Stimulated activated CD8-positive, alpha-beta memory T cell treated with anti-CD3 and anti-CD28 coated beads, Interleukin-4, amount 100 ng/mL, for 24 hours (primary cell): ENCODE results near the gene CCRL2.
"Not testable (repeated sequence)": the region's sequence is repeated elsewhere in the genome, so short reads cannot be mapped to it uniquely, and the experiment has no call there.

Experiments
- DNase-seq: peaks from one replicate; pipeline ENCODE4 v3.0.0-alpha.2; 2020; ENCODE audit warnings: low read depth

The CCRL2 gene

GRCh38 chr3:46380471-46381221, 26.4 kb upstream of the CCRL2 start:
- no peak for DNase-seq

DNA sequence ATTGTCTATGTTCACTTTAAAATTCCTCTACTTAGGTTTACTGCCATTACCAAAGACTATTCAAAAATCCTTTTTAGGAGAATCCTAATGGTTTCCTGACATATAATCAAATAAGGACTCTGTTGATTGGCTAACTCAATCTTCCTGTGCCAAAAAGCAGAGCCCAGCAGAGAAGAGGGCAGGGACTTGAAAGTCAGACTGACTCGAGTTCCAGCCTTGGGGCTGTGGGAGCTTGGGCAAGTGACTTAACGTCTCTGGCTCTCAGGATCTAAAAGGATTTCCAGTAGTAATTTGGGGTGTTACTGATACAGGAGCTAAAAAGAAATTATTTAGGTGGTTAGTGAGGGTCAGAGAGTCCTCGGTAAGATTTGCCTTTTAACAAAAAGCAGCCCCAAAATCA, 25.4 kb upstream of the CCRL2 start:
- DNase-seq = no peak

- DNase-seq = no peak
Measured at GRCh38 chr3:46383211-46383950, 23.7 kb upstream of the CCRL2 start.

GRCh38 chr3:46383951-46384330, 23.1 kb upstream of the CCRL2 start:
- DNase-seq = no peak

DNA sequence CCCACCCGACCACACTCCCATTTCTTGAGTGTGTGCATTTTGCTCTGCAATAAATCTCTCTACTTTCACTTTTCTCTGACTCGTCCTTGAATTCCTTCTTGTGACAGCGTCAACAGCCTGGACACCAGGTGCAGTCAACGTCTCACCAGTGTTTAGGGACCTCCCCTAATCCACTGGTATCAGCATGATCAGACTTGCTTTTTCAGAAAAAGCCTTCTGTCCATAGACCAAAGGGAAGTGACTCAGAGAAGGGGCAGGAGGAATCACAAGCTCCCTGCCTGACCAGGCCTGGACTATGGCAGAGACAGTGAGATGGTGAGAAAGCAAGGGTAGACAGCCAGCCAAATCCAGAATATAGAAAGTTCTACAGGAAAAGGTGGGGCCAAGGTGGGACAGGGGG, 20.9 kb upstream of the CCRL2 start:
- DNase-seq = no peak

DNA sequence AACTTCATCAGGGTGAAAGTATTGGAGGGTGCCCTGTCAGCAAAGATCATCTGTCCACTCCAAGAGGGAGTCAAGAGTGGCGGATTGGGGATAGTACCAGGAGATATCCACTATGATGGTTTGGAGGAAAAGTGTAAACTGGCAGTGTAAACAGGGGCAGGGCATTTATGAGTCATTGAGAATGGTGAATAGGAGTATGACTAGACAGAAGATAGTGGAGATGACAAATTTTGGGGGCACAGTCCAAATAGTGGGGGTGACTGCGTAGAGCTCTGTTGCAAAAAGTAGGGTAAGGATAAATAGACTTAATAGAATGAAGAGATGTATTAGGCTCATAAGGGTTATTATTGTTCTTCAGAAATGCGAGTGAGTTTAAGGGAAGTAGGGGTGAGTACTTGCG, 18.2 kb upstream of the CCRL2 start:
- not testable (repeated sequence) for DNase-seq

DNA sequence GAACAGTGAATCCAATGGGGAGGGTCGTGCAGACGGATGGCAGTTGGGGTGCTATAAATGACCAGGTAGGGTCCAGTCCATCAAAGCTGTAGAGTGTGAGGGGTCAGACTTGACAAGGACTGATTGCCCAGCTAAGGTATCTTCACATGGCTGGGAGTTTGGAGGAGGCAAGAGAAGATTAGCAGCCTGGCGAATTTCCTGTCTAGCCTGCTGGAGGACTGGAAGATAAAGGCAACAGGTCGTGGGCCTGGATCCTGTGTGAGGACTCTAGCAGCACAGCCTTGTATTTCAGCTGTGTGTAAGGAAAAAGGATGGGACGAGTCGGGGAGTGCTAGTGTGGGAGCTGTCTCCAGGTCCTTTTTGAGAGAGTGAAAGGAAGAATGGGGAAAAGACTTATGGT, 17.8 kb upstream of the CCRL2 start:
- no peak for DNase-seq

DNA sequence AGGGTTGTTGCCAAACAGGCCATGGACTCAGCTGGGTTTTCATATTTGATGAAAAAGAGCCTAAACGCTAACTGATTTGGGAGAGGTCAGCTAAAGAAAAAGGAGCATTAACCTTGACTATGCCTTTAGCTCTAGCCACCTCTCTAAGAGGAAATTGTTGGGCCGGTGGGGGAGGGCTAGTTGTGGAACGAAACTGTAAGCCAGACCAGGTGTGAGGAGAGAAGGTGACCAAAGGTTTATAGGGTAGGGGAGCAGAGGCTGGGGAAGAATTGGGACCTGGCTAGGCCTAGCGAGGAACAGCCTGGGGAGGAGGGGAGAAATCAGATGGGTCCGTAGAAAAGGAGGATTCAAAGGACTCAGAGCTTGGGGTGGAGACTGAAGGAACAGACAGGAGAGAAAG, 15.5 kb upstream of the CCRL2 start:
- DNase-seq = not testable (repeated sequence)

DNA sequence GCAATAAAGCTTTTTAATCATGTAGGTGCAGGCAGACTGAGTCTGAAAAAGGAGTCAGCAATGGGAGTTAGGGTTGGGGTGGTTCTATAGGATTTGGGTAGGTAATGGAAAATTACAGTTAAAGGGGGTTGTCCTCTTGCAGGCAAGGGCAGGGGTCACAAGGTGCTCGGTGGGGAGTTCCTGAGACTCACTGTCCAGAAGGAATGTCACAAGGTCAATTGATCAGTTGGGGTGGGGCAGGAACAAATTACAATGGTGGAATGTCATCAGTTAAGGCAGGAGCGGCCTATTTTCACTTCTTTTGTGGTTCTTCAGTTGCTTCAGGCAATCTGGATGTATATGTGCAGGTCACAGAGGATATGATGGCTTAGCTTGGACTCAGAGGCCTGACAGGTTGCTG, 14.0 kb upstream of the CCRL2 start:
- DNase-seq = no peak

DNA sequence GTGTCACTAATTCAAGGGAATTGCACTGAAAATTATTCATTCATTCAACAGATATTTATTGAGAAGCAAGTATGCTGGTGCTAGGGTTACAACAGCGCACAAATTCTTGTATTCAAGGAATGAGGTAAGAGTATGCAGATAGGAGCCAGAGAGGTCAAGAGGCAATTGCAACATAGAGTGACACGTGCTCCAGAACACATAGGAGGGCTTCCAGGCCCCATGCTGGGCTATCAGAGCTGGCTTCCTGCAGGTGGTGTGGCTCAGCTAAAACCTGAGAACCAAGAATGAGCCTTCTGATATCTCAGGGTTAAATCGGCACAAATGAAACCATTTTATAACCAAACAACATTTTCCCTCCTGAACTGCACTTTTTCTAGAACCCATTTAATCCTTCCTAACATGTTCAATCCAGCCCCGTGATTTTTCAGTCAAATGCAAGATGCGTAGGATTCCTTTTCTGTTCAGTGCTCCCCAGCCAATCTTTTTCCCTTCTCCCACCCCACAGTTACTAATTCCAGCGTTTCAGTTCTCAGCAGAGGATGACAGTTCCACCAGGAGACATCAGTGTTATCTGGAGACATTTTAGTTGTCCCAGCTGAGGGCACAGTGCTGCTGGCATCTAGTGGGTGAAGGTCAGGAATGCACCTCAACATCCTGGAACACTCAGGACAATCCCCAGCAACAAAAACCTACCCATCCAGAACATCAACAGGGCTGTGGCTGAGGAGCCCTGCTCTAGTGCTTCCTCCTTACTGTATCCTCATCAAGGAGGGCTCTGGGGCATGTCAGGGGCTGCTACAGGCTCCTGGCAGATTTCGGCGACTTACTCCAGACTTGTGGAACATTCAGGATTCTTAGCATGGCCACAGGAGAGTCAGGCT, 13.3 kb upstream of the CCRL2 start:
- DNase-seq = no peak

- DNase-seq = no peak
Measured at GRCh38 chr3:46395210-46395661, 11.8 kb upstream of the CCRL2 start.

GRCh38 chr3:46395766-46396530, 11.1 kb upstream of the CCRL2 start:
- DNase-seq = no peak

DNA sequence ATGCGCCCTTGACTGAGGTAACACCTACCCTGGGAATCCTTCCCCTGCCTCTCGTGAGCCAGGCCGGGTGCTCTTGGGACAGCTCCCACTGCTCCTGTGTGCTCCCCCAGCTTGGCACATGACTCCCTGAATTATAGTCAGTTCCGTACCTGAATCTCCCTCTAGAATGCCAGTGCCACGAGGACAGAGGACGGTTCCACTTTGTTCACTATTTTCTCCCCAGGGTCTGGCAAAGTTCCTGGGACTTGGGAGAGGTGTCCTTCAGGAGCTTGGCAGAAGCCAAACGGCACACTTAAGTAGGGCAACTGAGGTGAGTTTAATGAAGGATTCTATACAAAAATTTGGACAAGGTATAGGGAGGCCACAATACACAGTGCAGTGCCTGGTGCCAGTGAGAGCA, 9.9 kb upstream of the CCRL2 start:
- no peak for DNase-seq

GRCh38 chr3:46398186-46398955, 8.7 kb upstream of the CCRL2 start:
- DNase-seq = no peak

- no peak for DNase-seq
Measured at GRCh38 chr3:46399098-46399497, 8.0 kb upstream of the CCRL2 start.

DNA sequence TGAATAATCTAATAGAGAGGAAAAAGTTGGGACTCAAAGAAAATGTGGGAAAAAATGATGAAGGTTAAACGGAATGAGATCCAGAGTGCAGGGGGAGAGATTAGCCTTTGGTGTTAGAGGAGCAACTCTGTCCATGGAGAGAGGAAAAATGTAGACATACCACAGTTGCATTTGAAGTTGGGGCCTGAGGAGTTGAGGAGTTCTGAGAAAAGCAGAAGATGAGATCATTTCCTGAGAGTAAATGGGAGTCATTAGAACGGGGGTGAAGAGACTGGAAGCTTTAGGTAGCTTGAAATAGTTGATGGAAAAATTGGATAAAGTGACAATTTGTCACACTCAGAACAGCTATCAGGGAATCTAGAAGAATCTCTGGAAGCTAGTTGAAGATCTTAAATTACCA, 7.5 kb upstream of the CCRL2 start:
- DNase-seq = no peak

DNA sequence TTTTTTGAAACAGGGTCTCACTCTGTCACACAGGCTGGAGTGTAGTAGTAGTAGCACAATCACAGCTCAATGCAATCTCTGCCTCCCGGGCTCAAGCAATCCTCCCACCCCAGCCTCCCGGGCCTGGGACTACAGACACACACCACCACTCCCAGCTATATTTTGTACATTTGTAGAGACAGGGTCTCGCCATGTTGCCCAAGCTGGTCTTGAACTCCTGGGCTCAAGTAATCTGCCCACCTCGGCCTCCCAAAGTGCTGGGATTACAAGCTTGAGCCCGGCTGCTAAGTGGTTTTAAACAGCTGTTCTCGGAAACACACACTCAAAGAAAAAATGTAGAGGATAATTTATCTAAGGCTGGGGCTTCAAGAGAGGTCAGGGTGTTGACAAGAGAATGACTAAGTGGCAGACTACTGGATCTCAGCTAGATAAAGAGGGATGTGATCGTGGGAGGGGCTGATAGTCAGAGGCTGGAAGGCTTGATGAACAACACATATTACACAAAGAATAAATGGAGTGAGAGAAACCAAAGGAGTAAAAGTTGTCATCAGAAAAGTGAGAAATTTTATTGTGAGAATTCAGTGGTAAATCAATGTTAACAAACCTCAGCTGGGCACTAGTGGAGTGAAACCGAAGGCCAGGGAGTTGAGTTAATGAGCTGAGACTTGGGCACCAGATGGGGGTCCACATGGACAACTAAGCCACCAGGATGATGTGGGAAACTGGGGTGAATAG, 6.9 kb upstream of the CCRL2 start:
- DNase-seq = no peak

GRCh38 chr3:46400846-46401245, 6.2 kb upstream of the CCRL2 start:
- no peak for DNase-seq

DNA sequence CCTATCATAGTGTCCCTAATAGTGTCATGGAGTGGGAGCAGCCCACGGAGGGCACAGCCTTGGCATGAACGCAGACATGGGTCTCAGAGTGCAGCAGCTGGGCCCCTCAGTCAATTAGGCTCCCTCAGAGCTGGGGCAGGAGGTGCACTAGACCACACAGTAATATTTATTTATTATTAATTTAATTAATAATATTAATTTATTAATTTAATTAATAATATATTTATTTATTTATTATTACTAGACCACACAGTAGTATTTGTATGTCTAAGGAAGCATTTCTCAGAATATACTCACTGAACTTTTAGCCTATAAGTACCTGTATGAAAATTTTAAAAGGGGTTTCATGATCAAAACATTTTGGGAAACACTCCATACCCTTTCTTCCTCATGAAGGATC, 5.5 kb upstream of the CCRL2 start:
- no peak for DNase-seq

DNA sequence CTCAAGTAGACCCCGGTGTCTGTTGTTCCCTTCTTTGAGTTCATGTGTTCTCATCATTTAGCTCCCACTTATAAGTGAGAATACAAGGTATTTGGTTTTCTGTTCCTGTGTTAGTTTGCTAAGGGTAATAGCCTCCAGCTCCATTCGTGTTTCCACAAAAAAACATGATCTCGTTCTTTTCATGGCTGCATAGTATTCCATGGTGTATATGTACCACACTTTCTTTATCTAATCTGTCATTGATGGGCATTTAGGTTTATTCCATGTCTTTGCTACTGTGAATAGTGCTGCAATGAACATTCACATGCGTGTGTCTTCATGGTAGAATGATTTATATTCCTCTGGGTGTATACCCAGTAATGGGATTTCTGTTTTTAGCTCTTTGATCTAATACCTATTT, 4.2 kb upstream of the CCRL2 start:
- DNase-seq = not testable (repeated sequence)
